Measurements from ENCODE around the gene JMJD1C. TPM values are rescaled to one million over a fixed set of nuclear protein-coding genes. Genes with fewer than 3 reads are reported as not detected.
A peak's percentile ranks its signal among the peaks of the same experiment; 100 is the strongest.

The JMJD1C gene
- total RNA-seq, 6 experiments from 2014 or later, result 29.6 to 53.3 (median 38.2) TPM

- WGBS (ENCODE audit: insufficient coverage, low coverage, low lambda C conversion rate, missing lambda C conversion rate), result 100% methylated on average over 1 of the region's 1 CpG
- no peaks in the 10 kb centered on the region for H3K36me3 ChIP-seq
- H3K4me3 ChIP-seq, result no peak overlapping the region
- DNase-seq (no peak), ATAC-seq (no peak)
- intact Hi-C loops (cut with DNase I), result no loop called here
- no peaks in the 10 kb centered on the region for H3K9me3 ChIP-seq
- H3K4me1 ChIP-seq, result peaks cover 0 to 10% (median 2%) of the 10 kb centered on the region in 4 donors
- no peaks in the 10 kb centered on the region for H3K27me3 ChIP-seq
- no peak overlapping the region for H3K27ac ChIP-seq
- TF ChIP-seq POLR2A (IDR thresholded peaks at IDR 0.05), result no peak
- TF ChIP-seq, protein P1, sequence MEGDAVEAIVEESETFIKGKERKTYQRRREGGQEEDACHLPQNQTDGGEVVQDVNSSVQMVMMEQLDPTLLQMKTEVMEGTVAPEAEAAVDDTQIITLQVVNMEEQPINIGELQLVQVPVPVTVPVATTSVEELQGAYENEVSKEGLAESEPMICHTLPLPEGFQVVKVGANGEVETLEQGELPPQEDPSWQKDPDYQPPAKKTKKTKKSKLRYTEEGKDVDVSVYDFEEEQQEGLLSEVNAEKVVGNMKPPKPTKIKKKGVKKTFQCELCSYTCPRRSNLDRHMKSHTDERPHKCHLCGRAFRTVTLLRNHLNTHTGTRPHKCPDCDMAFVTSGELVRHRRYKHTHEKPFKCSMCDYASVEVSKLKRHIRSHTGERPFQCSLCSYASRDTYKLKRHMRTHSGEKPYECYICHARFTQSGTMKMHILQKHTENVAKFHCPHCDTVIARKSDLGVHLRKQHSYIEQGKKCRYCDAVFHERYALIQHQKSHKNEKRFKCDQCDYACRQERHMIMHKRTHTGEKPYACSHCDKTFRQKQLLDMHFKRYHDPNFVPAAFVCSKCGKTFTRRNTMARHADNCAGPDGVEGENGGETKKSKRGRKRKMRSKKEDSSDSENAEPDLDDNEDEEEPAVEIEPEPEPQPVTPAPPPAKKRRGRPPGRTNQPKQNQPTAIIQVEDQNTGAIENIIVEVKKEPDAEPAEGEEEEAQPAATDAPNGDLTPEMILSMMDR (IDR thresholded peaks at IDR 0.05), result no peak
These were observed 34.8 kb downstream of the JMJD1C start for GRCh38 chr10:63430999-63431356.

DNA sequence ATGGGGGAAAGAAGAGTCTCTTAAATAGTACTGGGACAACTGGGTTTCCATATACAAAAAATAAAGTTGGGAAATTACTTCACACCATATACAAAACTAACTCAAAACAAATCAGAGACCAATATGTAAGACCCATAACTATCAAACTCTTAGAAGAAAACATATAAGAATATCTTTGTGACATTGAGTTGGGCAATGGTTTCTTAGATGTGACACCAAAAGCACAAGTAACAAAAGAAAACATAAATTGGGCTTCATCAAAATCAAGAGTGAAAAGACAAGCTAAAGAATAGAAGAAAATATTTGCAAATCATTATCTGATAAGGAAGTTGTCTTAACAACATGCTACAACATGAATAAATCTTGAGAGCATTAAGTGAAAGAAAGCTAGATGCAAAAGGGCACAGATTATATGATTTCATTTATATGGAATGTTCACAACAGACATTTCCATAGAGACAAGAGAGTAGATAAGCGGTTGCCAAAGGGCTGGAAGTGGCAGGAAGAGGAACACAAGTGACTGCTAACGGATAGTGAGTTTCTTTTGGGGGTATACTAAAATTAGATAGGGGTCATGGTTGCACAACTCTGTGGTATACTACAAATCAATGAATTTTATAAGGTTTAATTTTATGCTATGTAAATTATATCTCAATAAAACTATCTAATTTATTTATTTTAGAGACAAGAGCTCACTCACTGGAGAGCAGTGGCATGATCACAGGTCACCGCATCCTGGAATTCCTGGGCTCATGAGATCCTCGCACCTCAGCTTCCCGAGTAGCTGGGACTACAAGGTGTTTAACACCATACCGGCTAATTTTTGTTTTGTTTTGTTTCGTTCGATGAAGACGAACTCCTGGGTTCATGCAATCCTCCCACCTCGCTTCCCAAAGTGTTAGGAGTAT, 35.4 kb downstream of the JMJD1C start:
- no peak for TF ChIP-seq POLR2A (IDR thresholded peaks at IDR 0.05)
- TF ChIP-seq, protein P1 (IDR thresholded peaks at IDR 0.05), result no peak
- Histone ChIP-seq H3K27me3 (no peaks in the 10 kb centered on the region), H3K27ac (no peak overlapping the region), H3K9me3 (no peaks in the 10 kb centered on the region), H3K36me3 (no peaks in the 10 kb centered on the region), H3K4me3 (no peak overlapping the region), H3K4me1 (peaks cover 0 to 10% (median 2%) of the 10 kb centered on the region in 4 donors)
- DNase-seq (no peak), ATAC-seq (peak in 3 of 4 donors; percentile 35 to 52 (median 35))
- WGBS (ENCODE audit: insufficient coverage, low coverage, low lambda C conversion rate, missing lambda C conversion rate), result 73% methylated on average over 10 of the region's 10 CpGs
- intact Hi-C loops (cut with DNase I), result no loop called here

DNA sequence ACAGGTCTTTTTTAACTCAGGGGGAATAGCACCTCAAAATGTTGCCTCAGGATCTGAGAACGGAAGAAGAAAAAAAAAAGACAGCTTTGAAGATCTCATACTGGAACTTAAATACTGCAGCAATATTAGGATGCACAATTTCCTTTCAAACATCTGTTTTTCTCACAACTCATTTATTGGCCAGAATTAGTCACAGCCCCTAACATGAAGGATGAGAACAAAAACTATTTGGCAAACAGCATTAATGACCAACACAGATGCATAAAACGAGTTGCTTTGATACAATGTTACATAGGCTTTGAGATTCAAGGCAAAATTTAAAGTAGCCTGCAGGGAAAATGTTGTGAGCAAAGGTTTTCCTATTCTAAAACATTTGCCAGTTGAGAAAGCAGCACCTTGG, 36.5 kb downstream of the JMJD1C start:
- ATAC-seq (no peak), DNase-seq (no peak)
- no peaks in the 10 kb centered on the region for H3K27me3 ChIP-seq
- no peaks in the 10 kb centered on the region for H3K9me3 ChIP-seq
- TF ChIP-seq POLR2A (IDR thresholded peaks at IDR 0.05), result no peak
- TF ChIP-seq, protein P1 (IDR thresholded peaks at IDR 0.05), result no peak
- H3K4me3 ChIP-seq, result no peak overlapping the region
- intact Hi-C loops (cut with DNase I), result no loop called here
- no peaks in the 10 kb centered on the region for H3K36me3 ChIP-seq
- no peak overlapping the region for H3K27ac ChIP-seq
- H3K4me1 ChIP-seq, result peaks cover 0 to 3% (median 0%) of the 10 kb centered on the region in 4 donors
- WGBS (ENCODE audit: insufficient coverage, low coverage, low lambda C conversion rate, missing lambda C conversion rate), result 50% methylated on average over 2 of the region's 2 CpGs

- WGBS (ENCODE audit: insufficient coverage, low coverage, low lambda C conversion rate, missing lambda C conversion rate), result 98% methylated on average over 8 of the region's 19 CpGs
- no peaks in the 10 kb centered on the region for H3K9me3 ChIP-seq
- TF ChIP-seq, protein P1 (IDR thresholded peaks at IDR 0.05), result no peak
- TF ChIP-seq POLR2A (IDR thresholded peaks at IDR 0.05), result no peak
These were observed 38.8 kb downstream of the JMJD1C start for GRCh38 chr10:63427013-63427412.

More at GRCh38 chr10:63427013-63427412, 38.8 kb downstream of the JMJD1C start:
- Histone ChIP-seq H3K4me1 (no peaks in the 10 kb centered on the region), H3K27me3 (no peaks in the 10 kb centered on the region), H3K27ac (no peak overlapping the region), H3K4me3 (no peak overlapping the region), H3K36me3 (no peaks in the 10 kb centered on the region)
- intact Hi-C loops (cut with DNase I), result no loop called here
- ATAC-seq, result no peak
- DNase-seq, result no peak
